Measurements from ENCODE around the gene KIR3DL2. TPM values are rescaled to one million over a fixed set of nuclear protein-coding genes. Genes with fewer than 3 reads are reported as not detected.
"Not testable (repeated sequence)": the region's sequence is repeated elsewhere in the genome, so short reads cannot be mapped to it uniquely, and the experiment has no call there.

KIR3DL2 gene
- total RNA-seq, 5 donors from 2014 or later (not counting 1 experiment from before 2014, with no cell fraction given), result 0.61 to 12.5 (median 1.2) TPM

GRCh38 chr19:54814571-54814970 is 35.7 kb upstream of the KIR3DL2 start:
- H3K27ac Mint-ChIP-seq; H3K27ac ChIP-seq (ENCODE audit: low read length); H3K4me3 Mint-ChIP-seq; H3K36me3 ChIP-seq (ENCODE audit: control insufficient read depth in 2 of 2, extremely low read depth in 1 of 2, insufficient read depth in 1 of 2, low read length in 1 of 2); H3K4me3 ChIP-seq (ENCODE audit: control insufficient read depth in 1 of 2, extremely low read depth in 1 of 2, low read length in 1 of 2); DNase-seq; H3K4me1 ChIP-seq (ENCODE audit: control insufficient read depth in 1 of 2, extremely low read depth in 1 of 2, insufficient read depth in 2 of 2, low read length in 2 of 2); H3K36me3 Mint-ChIP-seq; CTCF ChIA-PET; H3K9me3 ChIP-seq; POLR2A ChIA-PET; H3K4me1 Mint-ChIP-seq; ATAC-seq (replicated peaks in 1 of 4); H3K27me3 ChIP-seq (replicated peaks in 1 of 2; ENCODE audit: control insufficient read depth in 2 of 2, extremely low read depth in 1 of 2, insufficient read depth in 2 of 2, low read length in 1 of 2): not testable (repeated sequence)
- H3K27me3 Mint-ChIP-seq, result peaks cover 8 to 38% of the 10 kb centered on the region in 2 donors
- H3K9me3 Mint-ChIP-seq, result peaks cover 4 to 12% (median 7%) of the 10 kb centered on the region in 3 donors
- WGBS (ENCODE audit: insufficient coverage), result no CpG with 5 or more reads among the region's 3 CpGs

GRCh38 chr19:54816251-54816650 is 34.0 kb upstream of the KIR3DL2 start, which contains the start of gene KIR3DL1:
Gene KIR3DL1 (plus strand): TSS chr19:54816468.
- H3K9me3 ChIP-seq; H3K27ac ChIP-seq (ENCODE audit: low read length); ATAC-seq (replicated peaks in 1 of 4); H3K27me3 ChIP-seq (replicated peaks in 1 of 2; ENCODE audit: control insufficient read depth in 2 of 2, extremely low read depth in 1 of 2, insufficient read depth in 2 of 2, low read length in 1 of 2); POLR2A ChIA-PET; H3K36me3 Mint-ChIP-seq; H3K36me3 ChIP-seq (ENCODE audit: control insufficient read depth in 2 of 2, extremely low read depth in 1 of 2, insufficient read depth in 1 of 2, low read length in 1 of 2); CTCF ChIA-PET; H3K4me1 Mint-ChIP-seq; H3K4me3 ChIP-seq (ENCODE audit: control insufficient read depth in 1 of 2, extremely low read depth in 1 of 2, low read length in 1 of 2); H3K4me1 ChIP-seq (ENCODE audit: control insufficient read depth in 1 of 2, extremely low read depth in 1 of 2, insufficient read depth in 2 of 2, low read length in 2 of 2): not testable (repeated sequence)
- WGBS (ENCODE audit: insufficient coverage), result 81% methylated on average over 9 of the region's 17 CpGs
- DNase-seq, result peak in 1 of 35 experiments; percentile 16
- Mint-ChIP-seq H3K9me3 (peaks cover 4 to 12% (median 7%) of the 10 kb centered on the region in 3 donors), H3K27ac (peak within 1 kb of the TSS in 1 of 2 donors; percentile 25), H3K4me3 (peak within 1 kb of the TSS in 1 of 3 donors; percentile 64), H3K27me3 (peaks cover 8 to 33% of the 10 kb centered on the region in 2 donors)

GRCh38 chr19:54817670-54818536 is 32.3 kb upstream of the KIR3DL2 start:
- Mint-ChIP-seq H3K9me3 (no peaks in the 10 kb centered on the region), H3K4me1 (no peaks in the 10 kb centered on the region), H3K27me3 (peaks cover 8 to 26% of the 10 kb centered on the region in 2 donors), H3K4me3 (no peak overlapping the region), H3K27ac (no peak overlapping the region), H3K36me3 (no peaks in the 10 kb centered on the region)
- Histone ChIP-seq H3K27me3 (replicated peaks in 1 of 2; ENCODE audit: control insufficient read depth in 2 of 2, extremely low read depth in 1 of 2, insufficient read depth in 2 of 2, low read length in 1 of 2) (peaks cover 0 to 5% of the 10 kb centered on the region in 2 experiments), H3K4me1 (ENCODE audit: control insufficient read depth in 1 of 2, extremely low read depth in 1 of 2, insufficient read depth in 2 of 2, low read length in 2 of 2) (no peaks in the 10 kb centered on the region), H3K4me3 (ENCODE audit: control insufficient read depth in 1 of 2, extremely low read depth in 1 of 2, low read length in 1 of 2) (no peak overlapping the region), H3K9me3 (no peaks in the 10 kb centered on the region), H3K27ac (ENCODE audit: low read length) (no peak overlapping the region), H3K36me3 (ENCODE audit: control insufficient read depth in 2 of 2, extremely low read depth in 1 of 2, insufficient read depth in 1 of 2, low read length in 1 of 2) (no peaks in the 10 kb centered on the region)
- DNase-seq (no peak), ATAC-seq (replicated peaks in 1 of 4) (no peak)
- 83% methylated on average over 9 of the region's 15 CpGs for WGBS (ENCODE audit: insufficient coverage)
- ChIA-PET CTCF (no interaction called here), POLR2A (no interaction called here)

- H3K27me3 ChIP-seq (replicated peaks in 1 of 2; ENCODE audit: control insufficient read depth in 2 of 2, extremely low read depth in 1 of 2, insufficient read depth in 2 of 2, low read length in 1 of 2); POLR2A ChIA-PET; H3K4me1 Mint-ChIP-seq; CTCF ChIA-PET; H3K4me3 ChIP-seq (ENCODE audit: control insufficient read depth in 1 of 2, extremely low read depth in 1 of 2, low read length in 1 of 2); H3K27ac Mint-ChIP-seq; H3K4me1 ChIP-seq (ENCODE audit: control insufficient read depth in 1 of 2, extremely low read depth in 1 of 2, insufficient read depth in 2 of 2, low read length in 2 of 2); H3K36me3 Mint-ChIP-seq; DNase-seq; H3K36me3 ChIP-seq (ENCODE audit: control insufficient read depth in 2 of 2, extremely low read depth in 1 of 2, insufficient read depth in 1 of 2, low read length in 1 of 2); H3K9me3 ChIP-seq; H3K4me3 Mint-ChIP-seq; H3K9me3 Mint-ChIP-seq; ATAC-seq (replicated peaks in 1 of 4); H3K27ac ChIP-seq (ENCODE audit: low read length): not testable (repeated sequence)
- no CpG with 5 or more reads among the region's 4 CpGs for WGBS (ENCODE audit: insufficient coverage)
- H3K27me3 Mint-ChIP-seq, result peaks cover 14 to 17% of the 10 kb centered on the region in 2 donors
Measured at GRCh38 chr19:54824416-54824815, 25.8 kb upstream of the KIR3DL2 start.

GRCh38 chr19:54825326-54825725 is 24.9 kb upstream of the KIR3DL2 start:
- CTCF ChIA-PET; H3K27me3 ChIP-seq (replicated peaks in 1 of 2; ENCODE audit: control insufficient read depth in 2 of 2, extremely low read depth in 1 of 2, insufficient read depth in 2 of 2, low read length in 1 of 2); H3K4me3 Mint-ChIP-seq; ATAC-seq (replicated peaks in 1 of 4); H3K4me1 Mint-ChIP-seq; H3K36me3 ChIP-seq (ENCODE audit: control insufficient read depth in 2 of 2, extremely low read depth in 1 of 2, insufficient read depth in 1 of 2, low read length in 1 of 2); H3K36me3 Mint-ChIP-seq; H3K9me3 ChIP-seq; H3K27ac ChIP-seq (ENCODE audit: low read length); H3K9me3 Mint-ChIP-seq; H3K27ac Mint-ChIP-seq; H3K4me1 ChIP-seq (ENCODE audit: control insufficient read depth in 1 of 2, extremely low read depth in 1 of 2, insufficient read depth in 2 of 2, low read length in 2 of 2); POLR2A ChIA-PET; H3K4me3 ChIP-seq (ENCODE audit: control insufficient read depth in 1 of 2, extremely low read depth in 1 of 2, low read length in 1 of 2): not testable (repeated sequence)
- peak in 1 of 35 experiments; percentile 7 for DNase-seq
- peaks cover 14% of the 10 kb centered on the region in 2 donors for H3K27me3 Mint-ChIP-seq
- 57% methylated on average over 3 of the region's 7 CpGs for WGBS (ENCODE audit: insufficient coverage)

GRCh38 chr19:54828064-54828463 is 22.2 kb upstream of the KIR3DL2 start:
- H3K4me3 Mint-ChIP-seq; H3K4me1 ChIP-seq (ENCODE audit: control insufficient read depth in 1 of 2, extremely low read depth in 1 of 2, insufficient read depth in 2 of 2, low read length in 2 of 2); ATAC-seq (replicated peaks in 1 of 4); H3K9me3 Mint-ChIP-seq; H3K9me3 ChIP-seq; DNase-seq; H3K36me3 ChIP-seq (ENCODE audit: control insufficient read depth in 2 of 2, extremely low read depth in 1 of 2, insufficient read depth in 1 of 2, low read length in 1 of 2); CTCF ChIA-PET; H3K4me1 Mint-ChIP-seq; H3K27ac Mint-ChIP-seq; H3K27ac ChIP-seq (ENCODE audit: low read length); POLR2A ChIA-PET; H3K36me3 Mint-ChIP-seq; H3K27me3 ChIP-seq (replicated peaks in 1 of 2; ENCODE audit: control insufficient read depth in 2 of 2, extremely low read depth in 1 of 2, insufficient read depth in 2 of 2, low read length in 1 of 2); H3K4me3 ChIP-seq (ENCODE audit: control insufficient read depth in 1 of 2, extremely low read depth in 1 of 2, low read length in 1 of 2): not testable (repeated sequence)
- peaks cover 14% of the 10 kb centered on the region in 2 donors for H3K27me3 Mint-ChIP-seq
- WGBS (ENCODE audit: insufficient coverage), result 17% methylated on average over 1 of the region's 8 CpGs
